GM12892 (cell line): ENCODE data around the gene ZBTB20.

ENCODE experiments used
- DNase-seq: peaks from one replicate; pipeline ENCODE4 v3.0.0; 2011; ENCODE audit not compliant: insufficient read length
- FAIRE-seq: peaks from 2 replicates; lab custom pipeline; 2011; peaks lifted over from hg19 to GRCh38; lab: Jason Lieb, UNC
- POLR2A ChIP-seq: IDR thresholded peaks from 2 replicates; pipeline ENCODE4 v1.6.1; 2011; ENCODE audit warnings: low read depth, low read length, control low read depth
- POLR2AphosphoS5 ChIP-seq: IDR thresholded peaks from 2 replicates; pipeline ENCODE4 v1.6.1; 2011; ENCODE audit warnings: low read depth, low read length, control low read depth
- TAF1 ChIP-seq: IDR thresholded peaks from 2 replicates; pipeline ENCODE4 v1.6.1; 2011; ENCODE audit warnings: low read depth, mild to moderate bottlenecking, control low read depth, low read length, borderline replicate concordance

The ZBTB20 gene

GRCh38 chr3:114307222-114307830 lies 839.8 kb downstream of the ZBTB20 start:
- DNase-seq (no peak), FAIRE-seq (no peak)
- TF ChIP-seq POLR2A, result no peak
- TF ChIP-seq TAF1, result no peak
- no peak; the same call in 1 of the 2 replicates for TF ChIP-seq POLR2AphosphoS5

- FAIRE-seq (no peak), DNase-seq (no peak)
- TF ChIP-seq TAF1 (no peak), POLR2A (no peak), POLR2AphosphoS5 (no peak)
These were observed 847.0 kb downstream of the ZBTB20 start for GRCh38 chr3:114299941-114300624.

DNA sequence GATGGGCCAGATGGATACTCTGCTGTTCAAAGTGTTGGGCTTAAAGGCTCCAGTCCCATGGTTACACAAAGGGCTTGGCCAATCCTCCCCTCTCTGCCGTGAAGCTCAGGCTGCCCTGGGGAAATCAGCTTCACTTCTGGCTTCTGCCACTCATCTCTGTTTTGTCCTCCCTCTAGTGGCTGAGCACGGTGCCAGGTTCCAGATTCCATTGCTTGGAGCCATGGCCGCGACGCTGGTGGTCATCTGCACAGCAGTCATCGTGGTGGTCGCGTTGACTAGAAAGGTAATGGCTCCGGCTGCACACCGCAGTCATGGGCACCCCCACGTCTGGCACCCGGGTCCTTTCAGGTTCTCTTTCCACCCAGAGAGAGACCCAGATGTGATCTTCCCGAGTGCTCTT lies 847.7 kb downstream of the ZBTB20 start:
- DNase-seq, result no peak
- peak; percentile 5 for FAIRE-seq
- TF ChIP-seq POLR2AphosphoS5, result no peak
- TF ChIP-seq TAF1, result no peak
- TF ChIP-seq POLR2A, result no peak

- DNase-seq (no peak), FAIRE-seq (no peak)
- TF ChIP-seq TAF1 (no peak), POLR2AphosphoS5 (no peak), POLR2A (no peak)
These were observed 851.1 kb downstream of the ZBTB20 start for GRCh38 chr3:114295946-114296345.

GRCh38 chr3:114294940-114295480 lies 852.1 kb downstream of the ZBTB20 start:
- no peak for TF ChIP-seq POLR2A
- TF ChIP-seq TAF1, result no peak
- TF ChIP-seq POLR2AphosphoS5, result no peak
- no peak for DNase-seq
- FAIRE-seq, result no peak

GRCh38 chr3:114293838-114294535 lies 853.1 kb downstream of the ZBTB20 start, which contains the start of gene TIGIT:
TIGIT (plus strand) TSS chr3:114294028; CDS start chr3:114294062, 34 bp downstream.
- TF ChIP-seq POLR2AphosphoS5, result no peak
- TF ChIP-seq POLR2A, result no peak
- no peak for FAIRE-seq
- DNase-seq, result no peak

DNA sequence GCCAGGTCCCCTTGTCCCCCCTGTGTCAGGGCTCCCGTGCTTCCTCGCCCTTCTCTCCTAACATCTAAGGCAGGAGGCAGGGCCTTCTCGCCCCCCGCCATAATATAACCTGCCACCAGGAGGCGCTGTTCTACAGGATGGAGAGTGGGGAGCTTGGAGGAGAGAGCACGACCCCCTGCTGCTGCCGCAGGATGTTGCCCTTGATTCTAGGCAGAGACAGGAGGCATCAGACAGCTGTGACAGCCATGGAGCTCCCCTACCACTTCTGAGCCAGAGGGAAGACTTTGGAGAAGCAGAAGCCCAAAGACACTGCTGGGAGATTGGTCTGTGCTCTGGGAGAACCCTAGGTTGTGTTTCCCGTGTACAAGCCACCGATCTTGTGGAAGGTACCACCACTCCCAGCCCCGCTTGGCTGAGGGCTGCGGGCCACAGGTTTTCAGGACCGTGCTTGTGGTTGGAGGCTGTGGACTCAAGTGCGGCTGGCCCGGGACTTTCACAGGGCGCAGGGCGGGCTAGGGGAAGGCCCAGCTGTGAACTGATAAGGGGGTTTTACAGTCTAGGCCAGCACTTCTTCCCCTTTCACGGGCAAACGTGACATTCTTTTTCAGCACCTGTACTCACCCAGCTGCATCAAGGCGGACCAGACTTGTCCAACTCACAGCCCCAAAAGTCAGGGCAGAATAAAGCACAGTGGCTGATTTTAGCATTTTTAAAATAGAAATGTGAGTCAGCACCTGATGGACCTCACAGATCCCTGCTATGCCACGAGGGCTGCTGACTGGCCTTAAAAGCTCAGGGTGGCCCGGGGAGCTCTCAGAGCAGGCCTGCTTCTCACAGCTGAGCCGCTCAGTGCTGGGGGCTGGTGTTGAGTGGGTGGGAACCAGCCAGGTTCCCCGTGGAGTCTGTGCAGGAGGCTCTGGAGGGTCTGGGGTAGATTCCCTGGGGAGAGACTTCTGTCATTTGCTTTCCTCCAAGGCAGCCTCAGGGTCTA lies 855.9 kb downstream of the ZBTB20 start:
- FAIRE-seq (peak; percentile 97), DNase-seq (peak; percentile 57)
- TF ChIP-seq POLR2AphosphoS5, result no peak; the same call in 1 of the 2 replicates

- no peak for DNase-seq
- FAIRE-seq, result no peak
- TF ChIP-seq POLR2AphosphoS5 (no peak), TAF1 (no peak), POLR2A (no peak)
These were observed 860.8 kb downstream of the ZBTB20 start for GRCh38 chr3:114286266-114286665.

- FAIRE-seq (no peak), DNase-seq (no peak)
- no peak for TF ChIP-seq POLR2A
- TF ChIP-seq TAF1, result no peak
- TF ChIP-seq POLR2AphosphoS5, result no peak
These were observed 861.3 kb downstream of the ZBTB20 start for GRCh38 chr3:114285648-114286230.

DNA sequence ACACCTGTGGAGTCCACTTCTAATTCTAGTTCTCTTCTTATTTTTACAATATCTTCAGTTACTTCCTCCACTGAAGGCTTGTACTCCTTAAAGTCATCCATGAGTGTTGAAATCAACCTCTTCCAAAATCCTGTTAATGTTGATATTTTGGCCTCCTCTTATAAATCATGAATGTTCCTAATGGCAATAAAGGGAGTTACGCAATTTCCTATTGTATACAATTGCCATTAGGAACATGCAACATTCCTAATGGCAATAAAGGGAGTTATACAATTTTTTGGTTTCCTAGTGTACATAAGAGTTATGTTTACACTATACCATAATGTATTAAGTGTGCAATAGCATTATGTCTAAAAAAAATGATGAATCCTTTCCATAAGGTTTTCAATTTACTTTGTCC lies 862.4 kb downstream of the ZBTB20 start:
- DNase-seq, result no peak

More for the DNA sequence above, 862.4 kb downstream of the ZBTB20 start:
- TF ChIP-seq POLR2A (no peak), POLR2AphosphoS5 (no peak), TAF1 (no peak)
- no peak for FAIRE-seq
